Stimulated activated CD4-positive, alpha-beta T cell treated with anti-CD3 and anti-CD28 coated beads, Interleukin-12 subunit alpha, Interleukin-12 subunit beta, amount 100 ng/mL, for 24 hours (primary cell): ENCODE data around the gene GRK2.

ENCODE experiments used
- DNase-seq, 2 experiments: peaks; one replicate each; pipeline ENCODE4 v3.0.0-alpha.2; 2020; ENCODE audit warnings: low read depth in 2 of 2

GRK2 gene

GRCh38 chr11:67299471-67300191 lies 33.4 kb downstream of the GRK2 start:
- no peak for DNase-seq

GRCh38 chr11:67300256-67300755 lies 34.0 kb downstream of the GRK2 start:
- DNase-seq = no peak

GRCh38 chr11:67300756-67301312 lies 34.6 kb downstream of the GRK2 start:
- no peak for DNase-seq

DNA sequence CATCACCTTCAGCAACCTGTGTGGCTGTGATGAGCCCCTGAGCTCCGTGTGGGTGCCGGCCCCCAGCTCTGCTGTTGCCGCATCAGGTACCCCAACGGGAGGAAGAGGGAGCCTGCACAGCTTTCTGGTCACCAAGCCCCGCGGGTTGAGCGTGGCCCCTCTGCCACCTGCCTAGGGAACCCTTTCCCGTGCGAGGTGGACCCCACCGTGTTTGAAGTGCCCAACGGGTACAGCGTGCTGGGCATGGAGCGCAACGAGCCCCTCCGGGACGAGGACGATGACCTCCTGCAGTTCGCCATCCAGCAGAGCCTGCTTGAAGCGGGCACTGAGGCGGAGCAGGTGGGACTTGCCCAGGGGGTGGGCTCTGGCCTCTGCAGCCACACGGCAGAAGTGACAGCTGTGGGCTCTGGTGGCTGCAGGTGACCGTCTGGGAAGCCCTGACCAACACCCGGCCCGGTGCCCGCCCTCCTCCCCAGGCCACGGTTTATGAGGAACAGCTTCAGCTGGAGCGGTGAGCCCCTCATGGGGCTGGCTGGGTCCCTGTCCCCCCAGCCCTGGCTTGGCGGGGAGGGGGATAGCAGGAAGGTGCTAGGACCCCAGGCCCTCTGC lies 35.1 kb downstream of the GRK2 start:
- DNase-seq = no peak

DNA sequence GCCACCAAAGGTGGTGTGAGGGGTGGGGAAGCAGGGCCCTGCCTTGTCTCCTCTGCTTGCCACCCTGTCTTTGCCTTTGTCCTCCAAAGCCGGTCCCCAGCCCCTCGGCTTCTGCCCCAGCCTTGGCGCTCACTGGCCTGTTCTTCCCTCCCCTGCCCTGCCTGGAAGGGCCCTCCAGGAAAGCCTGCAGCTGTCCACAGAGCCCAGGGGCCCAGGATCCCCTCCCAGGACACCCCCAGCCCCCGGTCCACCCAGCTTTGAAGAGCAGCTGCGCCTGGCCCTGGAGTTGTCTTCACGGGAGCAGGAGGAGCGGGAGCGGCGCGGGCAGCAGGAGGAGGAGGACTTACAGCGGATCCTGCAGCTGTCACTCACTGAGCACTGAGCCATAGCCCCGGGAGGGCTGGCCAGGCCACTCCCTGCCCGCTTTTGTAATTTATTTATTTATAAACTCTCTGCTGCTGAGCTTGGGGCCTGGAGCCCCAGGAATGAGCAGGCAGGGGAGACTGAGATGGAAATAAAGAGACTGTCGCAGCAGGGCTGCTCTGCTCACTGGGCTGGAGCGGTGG lies 35.8 kb downstream of the GRK2 start:
- DNase-seq = no peak

- DNase-seq = no peak
Measured at GRCh38 chr11:67302571-67303131, 36.4 kb downstream of the GRK2 start.

DNA sequence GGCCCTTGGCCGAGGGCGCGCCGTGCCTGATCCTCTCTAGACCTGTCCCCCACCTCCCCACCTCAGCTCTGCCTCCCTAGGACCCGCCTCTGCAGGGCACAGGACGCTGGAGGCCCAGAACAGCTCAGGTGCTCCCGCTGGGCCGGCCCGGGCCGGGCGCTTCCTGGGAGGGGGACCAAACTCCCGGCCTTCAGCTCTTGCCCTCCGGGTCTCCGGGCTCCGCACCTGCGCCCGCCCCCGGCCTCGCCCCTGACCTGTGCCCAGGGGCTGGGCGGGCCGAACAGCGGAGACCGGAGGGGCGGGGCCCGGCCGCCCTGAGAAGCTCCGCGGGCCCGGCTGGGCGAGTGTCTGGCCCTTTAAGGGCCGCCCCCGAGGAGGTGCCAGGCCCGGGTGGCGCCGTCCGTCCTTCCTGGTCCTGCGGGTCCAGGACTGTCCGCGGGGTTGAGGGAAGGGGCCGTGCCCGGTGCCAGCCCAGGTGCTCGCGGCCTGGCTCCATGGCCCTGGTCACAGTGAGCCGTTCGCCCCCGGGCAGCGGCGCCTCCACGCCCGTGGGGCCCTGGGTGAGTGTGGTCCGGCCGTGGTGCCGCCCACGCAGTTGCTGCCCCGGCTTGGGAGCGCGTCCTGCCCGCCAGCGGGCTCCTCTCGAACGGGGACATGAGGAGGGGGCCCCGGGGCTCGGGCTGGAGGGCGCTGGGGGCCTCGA lies 37.0 kb downstream of the GRK2 start, which contains the start of gene SSH3:
Gene SSH3, plus strand, starts transcription at position 399 of the 703 bp plus-strand sequence. Its CDS starts 96 bp downstream, at position 495.
- DNase-seq = no peak

GRCh38 chr11:67303835-67304411 lies 37.6 kb downstream of the GRK2 start:
- DNase-seq = no peak

GRCh38 chr11:67304511-67305113 lies 38.3 kb downstream of the GRK2 start:
- DNase-seq = no peak

DNA sequence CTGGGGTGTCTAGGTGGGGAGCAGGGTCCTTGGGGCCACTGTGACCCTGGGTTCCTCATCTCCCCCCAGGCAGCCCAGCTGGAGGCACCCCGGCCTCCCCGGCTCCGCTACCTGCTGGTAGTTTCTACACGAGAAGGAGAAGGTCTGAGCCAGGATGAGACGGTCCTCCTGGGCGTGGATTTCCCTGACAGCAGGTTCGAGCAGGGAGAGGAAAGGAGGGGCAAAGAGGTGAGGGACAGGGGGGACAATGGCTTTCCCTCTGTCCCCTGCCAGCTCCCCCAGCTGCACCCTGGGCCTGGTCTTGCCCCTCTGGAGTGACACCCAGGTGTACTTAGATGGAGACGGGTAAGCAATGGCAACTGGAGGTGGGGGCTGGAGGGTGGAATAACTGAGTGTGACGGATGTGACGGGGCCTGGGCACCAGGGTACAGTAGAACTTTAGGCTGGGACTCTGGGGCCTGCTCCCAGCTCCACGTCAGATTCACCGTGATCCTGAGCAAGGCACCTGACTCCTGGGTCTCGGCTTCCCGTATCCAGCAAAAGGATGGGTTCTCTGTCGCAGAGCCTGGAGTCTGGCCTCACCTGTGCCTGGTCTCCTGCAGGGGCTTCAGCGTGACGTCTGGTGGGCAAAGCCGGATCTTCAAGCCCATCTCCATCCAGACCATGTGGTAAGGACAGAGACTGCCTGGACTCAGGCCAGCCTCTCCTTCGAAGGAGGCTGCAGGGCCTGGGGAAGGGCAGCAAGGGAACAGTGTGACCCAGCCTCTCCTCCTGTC lies 40.7 kb downstream of the GRK2 start:
- no peak for DNase-seq

DNA sequence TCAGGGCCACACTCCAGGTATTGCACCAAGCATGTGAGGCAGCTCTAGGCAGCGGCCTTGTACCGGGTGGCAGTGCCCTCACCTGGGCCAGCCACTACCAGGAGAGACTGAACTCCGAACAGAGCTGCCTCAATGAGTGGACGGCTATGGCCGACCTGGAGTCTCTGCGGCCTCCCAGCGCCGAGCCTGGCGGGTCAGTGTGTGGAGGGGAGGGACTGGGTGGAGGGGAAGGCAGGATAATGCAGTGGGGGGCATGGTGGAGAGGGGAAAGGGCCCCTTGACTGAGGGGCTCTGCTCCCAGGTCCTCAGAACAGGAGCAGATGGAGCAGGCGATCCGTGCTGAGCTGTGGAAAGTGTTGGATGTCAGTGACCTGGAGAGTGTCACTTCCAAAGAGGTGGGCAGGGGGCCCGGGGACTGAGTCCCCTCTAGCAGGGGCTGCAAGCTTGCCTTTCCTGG lies 41.3 kb downstream of the GRK2 start:
- no peak for DNase-seq

DNA sequence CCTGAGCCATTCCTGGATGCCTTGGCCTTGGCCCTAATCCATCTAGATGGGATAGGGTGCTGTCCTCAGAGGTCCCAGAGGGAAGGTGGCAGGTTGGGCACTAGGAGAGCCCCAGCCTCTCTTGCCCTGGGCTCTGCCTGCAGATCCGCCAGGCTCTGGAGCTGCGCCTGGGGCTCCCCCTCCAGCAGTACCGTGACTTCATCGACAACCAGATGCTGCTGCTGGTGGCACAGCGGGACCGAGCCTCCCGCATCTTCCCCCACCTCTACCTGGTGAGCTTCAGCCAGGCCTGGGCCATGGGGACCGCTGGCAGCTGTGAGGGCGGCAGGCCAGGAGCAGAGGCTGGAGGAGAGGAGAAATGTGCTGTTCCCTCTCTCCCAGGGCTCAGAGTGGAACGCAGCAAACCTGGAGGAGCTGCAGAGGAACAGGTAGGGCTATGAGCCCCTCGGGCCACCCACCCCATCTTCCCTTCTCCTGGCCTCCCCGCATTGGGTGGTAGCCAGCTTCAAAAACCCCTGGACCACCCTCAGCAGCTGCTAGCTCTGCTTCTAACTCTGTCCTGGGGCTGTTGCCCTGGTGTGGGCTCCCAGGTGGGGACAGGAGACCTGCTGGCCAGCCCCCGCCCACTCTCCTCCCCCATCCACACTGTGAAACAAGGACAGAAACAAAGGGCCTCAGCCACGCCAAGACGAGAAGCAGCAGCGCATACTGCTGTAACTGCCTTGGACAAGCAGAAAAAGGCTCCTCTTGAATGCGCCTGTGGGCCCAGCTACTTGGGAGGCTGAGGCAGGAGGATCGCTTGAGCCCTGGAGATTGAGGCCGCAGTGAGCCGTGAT lies 42.0 kb downstream of the GRK2 start:
- no peak for DNase-seq

DNA sequence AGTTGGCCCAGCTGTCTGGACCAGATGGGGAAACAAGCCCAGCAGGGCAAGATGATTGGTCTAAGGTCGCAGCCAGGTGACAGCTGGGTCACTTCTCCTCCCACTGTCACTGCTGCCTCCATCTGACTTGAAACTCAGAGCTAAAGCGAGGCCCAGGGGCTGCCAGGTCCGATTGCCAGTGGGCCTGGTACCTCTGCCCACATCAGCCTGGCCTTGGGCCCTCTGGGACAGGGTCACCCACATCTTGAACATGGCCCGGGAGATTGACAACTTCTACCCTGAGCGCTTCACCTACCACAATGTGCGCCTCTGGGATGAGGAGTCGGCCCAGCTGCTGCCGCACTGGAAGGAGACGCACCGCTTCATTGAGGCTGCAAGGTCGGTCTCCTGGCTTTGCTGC lies 42.9 kb downstream of the GRK2 start:
- no peak for DNase-seq

DNA sequence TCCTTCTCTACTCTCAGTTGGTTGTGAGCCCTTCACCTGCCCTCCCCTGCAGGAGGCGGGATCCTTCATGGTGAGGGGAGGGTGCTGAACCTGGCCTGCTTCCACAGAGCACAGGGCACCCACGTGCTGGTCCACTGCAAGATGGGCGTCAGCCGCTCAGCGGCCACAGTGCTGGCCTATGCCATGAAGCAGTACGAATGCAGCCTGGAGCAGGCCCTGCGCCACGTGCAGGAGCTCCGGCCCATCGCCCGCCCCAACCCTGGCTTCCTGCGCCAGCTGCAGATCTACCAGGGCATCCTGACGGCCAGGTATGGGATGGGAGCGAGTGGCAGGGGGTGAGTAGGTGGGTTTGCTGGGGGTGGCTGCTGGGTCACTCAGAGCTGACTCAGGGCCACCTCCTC lies 43.4 kb downstream of the GRK2 start:
- no peak for DNase-seq

DNA sequence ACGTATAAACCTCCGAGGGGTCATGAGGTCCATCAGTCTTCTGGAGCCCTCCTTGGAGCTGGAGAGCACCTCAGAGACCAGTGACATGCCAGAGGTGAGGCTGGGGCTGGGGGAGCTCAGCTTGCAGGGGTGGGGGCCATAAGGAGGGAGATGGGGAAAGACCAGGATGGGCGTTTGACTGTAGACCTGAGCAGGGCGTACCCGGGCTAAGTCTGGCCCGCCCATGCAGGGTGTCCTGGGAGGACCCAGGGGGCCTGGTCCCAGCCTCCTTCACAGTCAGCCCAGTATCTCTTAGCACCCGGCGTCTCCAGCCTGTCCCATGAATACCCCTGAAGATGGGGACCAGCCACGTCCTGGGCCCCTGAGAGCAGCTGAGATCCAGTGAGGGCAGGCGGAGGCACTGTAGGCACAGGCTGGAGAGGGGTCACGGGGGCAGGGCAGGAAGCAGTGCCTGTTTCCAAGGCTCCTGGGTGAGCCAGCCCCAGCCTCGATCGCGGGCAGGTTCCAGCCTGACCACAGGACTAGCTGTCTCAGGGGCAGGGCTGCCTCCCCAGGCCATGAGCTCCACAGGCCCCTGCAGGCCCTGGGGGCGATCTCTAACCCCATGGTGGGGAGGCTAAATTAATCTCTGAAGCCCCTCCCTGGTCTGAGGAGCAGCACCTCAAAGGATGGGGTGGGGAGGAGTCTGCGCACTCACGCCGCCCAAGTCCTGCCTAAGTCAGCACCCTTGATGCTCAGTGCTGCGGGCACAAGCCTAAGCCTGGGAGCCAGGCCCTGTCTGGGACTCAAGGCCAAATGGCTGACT lies 44.2 kb downstream of the GRK2 start:
- no peak for DNase-seq

DNA sequence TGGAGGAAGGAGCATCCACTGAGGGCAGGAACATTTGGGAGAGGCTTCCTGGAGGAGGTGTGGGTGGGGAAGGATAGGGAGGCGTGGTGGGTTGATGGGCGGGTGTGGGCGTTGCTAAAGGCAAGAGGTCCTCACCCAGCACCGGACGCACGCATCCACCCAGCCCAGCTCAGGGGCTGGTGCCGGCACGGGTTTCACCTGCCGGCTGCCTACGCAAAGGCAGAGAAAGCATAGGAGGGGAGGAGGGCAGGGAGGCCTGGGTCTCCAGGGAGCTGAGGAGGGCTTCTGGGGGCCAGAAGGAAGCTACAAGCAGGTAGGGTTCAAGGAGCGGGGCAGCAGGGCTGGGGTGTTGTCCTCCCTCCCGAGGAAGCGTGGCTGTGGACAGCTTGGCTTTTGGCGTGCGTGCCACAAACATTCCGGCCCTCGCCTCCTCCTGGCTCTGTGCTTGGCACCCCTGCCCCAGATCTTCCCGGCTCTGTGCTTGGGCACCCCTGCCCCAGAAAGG lies 44.8 kb downstream of the GRK2 start:
- DNase-seq = no peak

- no peak for DNase-seq
Measured at GRCh38 chr11:67311556-67312082, 45.3 kb downstream of the GRK2 start.
